ENCODE data around the gene DGKE. TPM values are rescaled to one million over a fixed set of nuclear protein-coding genes. Genes with fewer than 3 reads are reported as not detected.

DGKE gene
- total RNA-seq, result 14.9 TPM

GRCh38 chr17:56833809-56834379, at the start of gene DGKE, which contains the start of gene C17orf67:
DGKE (plus strand) TSS chr17:56834151; CDS start chr17:56834796, 645 bp downstream.
C17orf67 (minus strand) TSS chr17:56833920; CDS start chr17:56815810, 18,110 bp downstream.

GRCh38 chr17:56913867-56914580, 80.1 kb downstream of the DGKE start, which contains the start of gene TRIM25:
TRIM25 (minus strand) TSS chr17:56914049; CDS start chr17:56913988, 61 bp downstream.

Small RNA genes within 50 kb of the gene (small RNA-seq; reads per million reads assigned to genes)
- gene AC015912.2 (ENCODE audit: low replicate concordance), result not detected
- not detected for gene RNU6-1158P (ENCODE audit: low replicate concordance)

Other genes with a start within 250 kb of the DGKE start
- 3.4 TPM for gene NOG, start 240.5 kb upstream of the DGKE start, total RNA-seq
- gene C17orf67, start 231 bp upstream of the DGKE start, total RNA-seq, result 1.8 TPM
- gene TRIM25, start 79.9 kb downstream of the DGKE start, total RNA-seq, result 16.9 TPM
- 13.7 TPM for gene COIL, start 126.9 kb downstream of the DGKE start, total RNA-seq
- gene SCPEP1, start 144.0 kb downstream of the DGKE start, total RNA-seq, result 49.4 TPM

Data from metanephros (tissue), 2 donors.